ENCODE results near the gene LMTK3. TPM values are rescaled to one million over a fixed set of nuclear protein-coding genes. Genes with fewer than 3 reads are reported as not detected.
"Not testable (repeated sequence)": the region's sequence is repeated elsewhere in the genome, so short reads cannot be mapped to it uniquely, and the experiment has no call there.

Gene LMTK3
- total RNA-seq, 1 donor from 2014 or later, result 2.9 TPM

DNA sequence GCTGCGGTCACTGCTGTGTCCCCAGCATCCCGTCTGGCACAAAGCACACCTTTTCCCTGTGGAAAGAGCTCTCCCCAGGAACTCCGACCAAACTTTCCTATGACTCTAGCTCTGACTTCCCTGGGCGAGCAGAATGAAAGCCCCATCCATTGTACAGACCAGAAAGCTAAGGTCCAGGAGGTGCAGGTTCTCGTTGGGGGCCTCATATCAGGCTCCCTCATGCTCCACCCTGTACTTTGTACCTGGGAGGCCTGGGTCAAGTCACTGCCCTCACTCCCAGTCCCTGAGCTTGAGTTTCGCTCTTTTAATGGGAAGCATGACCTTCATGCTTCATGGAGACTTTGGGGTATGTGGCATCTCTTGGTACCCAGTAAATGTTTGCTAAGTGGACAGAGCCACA is 24.1 kb downstream of the LMTK3 start:
- no peaks in the 10 kb centered on the region for H3K27me3 ChIP-seq (ENCODE audit: control insufficient read depth, insufficient read depth, low read length)
- no peak for DNase-seq (ENCODE audit: low read depth)
- no peak overlapping the region for H3K4me3 ChIP-seq (ENCODE audit: low read depth, low read length)
- TF ChIP-seq, protein P1, sequence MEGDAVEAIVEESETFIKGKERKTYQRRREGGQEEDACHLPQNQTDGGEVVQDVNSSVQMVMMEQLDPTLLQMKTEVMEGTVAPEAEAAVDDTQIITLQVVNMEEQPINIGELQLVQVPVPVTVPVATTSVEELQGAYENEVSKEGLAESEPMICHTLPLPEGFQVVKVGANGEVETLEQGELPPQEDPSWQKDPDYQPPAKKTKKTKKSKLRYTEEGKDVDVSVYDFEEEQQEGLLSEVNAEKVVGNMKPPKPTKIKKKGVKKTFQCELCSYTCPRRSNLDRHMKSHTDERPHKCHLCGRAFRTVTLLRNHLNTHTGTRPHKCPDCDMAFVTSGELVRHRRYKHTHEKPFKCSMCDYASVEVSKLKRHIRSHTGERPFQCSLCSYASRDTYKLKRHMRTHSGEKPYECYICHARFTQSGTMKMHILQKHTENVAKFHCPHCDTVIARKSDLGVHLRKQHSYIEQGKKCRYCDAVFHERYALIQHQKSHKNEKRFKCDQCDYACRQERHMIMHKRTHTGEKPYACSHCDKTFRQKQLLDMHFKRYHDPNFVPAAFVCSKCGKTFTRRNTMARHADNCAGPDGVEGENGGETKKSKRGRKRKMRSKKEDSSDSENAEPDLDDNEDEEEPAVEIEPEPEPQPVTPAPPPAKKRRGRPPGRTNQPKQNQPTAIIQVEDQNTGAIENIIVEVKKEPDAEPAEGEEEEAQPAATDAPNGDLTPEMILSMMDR (IDR thresholded peaks at IDR 0.05; ENCODE audit: insufficient read depth, low read length, poor library complexity, severe bottlenecking), result no peak
- H3K36me3 ChIP-seq (ENCODE audit: control insufficient read depth, insufficient read depth, low read length), result no peaks in the 10 kb centered on the region

DNA sequence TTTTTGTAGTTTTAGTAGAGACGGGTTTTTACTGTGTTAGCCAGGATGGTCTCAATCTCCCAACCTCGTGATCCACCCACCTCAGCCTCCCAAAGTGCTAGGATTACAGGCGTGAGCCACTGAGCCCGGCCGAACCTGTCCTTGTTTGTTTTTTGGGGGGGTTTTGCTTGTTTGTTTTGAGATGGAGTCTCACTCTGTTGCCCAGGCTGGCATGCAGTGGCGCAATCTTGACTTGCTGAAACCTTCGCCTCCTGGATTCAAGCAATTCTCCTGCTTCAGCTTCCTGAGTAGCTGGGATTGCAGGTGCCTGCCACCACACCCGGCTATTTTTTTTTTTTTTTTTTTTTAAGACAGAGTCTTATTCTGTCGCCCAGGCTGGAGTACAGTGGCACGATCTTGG is 24.9 kb downstream of the LMTK3 start:
- H3K27me3 ChIP-seq (ENCODE audit: control insufficient read depth, insufficient read depth, low read length); H3K36me3 ChIP-seq (ENCODE audit: control insufficient read depth, insufficient read depth, low read length); H3K4me3 ChIP-seq (ENCODE audit: low read depth, low read length); DNase-seq (ENCODE audit: low read depth): not testable (repeated sequence)

DNA sequence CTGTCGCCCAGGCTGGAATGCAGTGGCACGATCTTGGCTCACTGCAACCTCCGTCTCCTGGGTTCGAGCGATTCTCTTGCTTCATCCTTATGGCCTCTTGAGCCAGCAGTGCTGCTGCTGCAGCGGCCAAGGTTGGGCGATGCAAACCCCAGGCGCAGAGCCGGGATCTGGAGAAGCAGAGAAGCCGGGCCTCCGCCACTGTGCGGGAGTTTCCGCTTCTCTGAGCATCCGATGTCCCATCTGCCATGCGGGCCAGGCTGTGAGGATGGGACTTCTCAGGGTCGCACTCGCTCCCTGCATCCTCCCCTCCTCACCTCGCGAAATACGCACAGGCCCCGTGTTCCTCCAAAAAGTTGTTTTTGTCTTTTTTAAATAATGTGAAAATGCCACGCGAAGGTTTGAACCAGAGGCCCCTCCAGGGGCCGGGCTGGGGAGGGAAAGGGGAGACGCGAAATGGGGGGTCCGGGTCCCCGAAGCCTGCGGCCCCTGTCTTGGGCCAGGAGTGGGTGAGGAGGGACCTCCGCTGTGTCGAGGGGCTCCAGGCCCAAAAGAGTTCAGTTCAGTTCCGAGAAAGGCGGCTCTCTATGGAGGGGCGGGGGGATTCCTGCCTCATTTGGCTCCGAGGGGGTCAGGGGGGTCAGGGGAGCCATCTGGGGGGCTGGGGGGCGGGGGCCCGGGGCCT is 26.6 kb downstream of the LMTK3 start:
- Histone ChIP-seq H3K36me3 (ENCODE audit: control insufficient read depth, insufficient read depth, low read length) (no peaks in the 10 kb centered on the region), H3K4me3 (ENCODE audit: low read depth, low read length) (no peak overlapping the region), H3K27me3 (ENCODE audit: control insufficient read depth, insufficient read depth, low read length) (no peaks in the 10 kb centered on the region)
- TF ChIP-seq, protein P1 (IDR thresholded peaks at IDR 0.05; ENCODE audit: insufficient read depth, low read length, poor library complexity, severe bottlenecking), result no peak
- DNase-seq (ENCODE audit: low read depth), result no peak

DNA sequence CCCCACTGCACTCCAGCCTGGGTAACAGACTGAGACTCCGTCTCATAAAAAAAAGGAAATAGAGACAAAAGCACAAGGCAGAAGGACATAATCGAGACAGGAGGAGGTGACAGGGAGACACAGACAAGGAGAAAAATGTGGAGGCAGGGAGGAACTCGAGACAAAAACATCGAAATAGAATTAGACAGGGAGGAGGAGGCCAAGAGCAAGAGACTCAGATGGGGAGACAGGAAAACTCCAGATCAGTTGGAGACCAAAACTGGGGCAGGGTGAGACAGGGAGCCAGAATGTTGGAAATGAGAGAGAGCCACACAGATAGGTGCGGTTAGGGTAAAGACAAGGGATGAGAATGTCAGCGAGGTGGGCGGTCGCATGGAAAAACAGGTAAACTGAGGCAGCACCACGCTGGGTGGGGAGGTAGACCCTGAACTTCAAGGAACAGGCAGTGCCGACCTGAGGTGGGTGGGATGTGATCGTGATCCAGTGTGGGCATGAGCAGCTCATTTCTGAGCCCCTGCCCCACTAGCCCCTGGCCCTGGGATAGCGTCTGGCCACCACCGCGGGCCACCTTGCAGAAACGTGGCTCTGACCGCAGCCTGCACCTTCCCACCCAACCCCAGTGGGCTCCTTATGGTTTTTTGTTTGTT is 27.3 kb downstream of the LMTK3 start:
- DNase-seq (ENCODE audit: low read depth), result no peak
- TF ChIP-seq, protein P1 (IDR thresholded peaks at IDR 0.05; ENCODE audit: insufficient read depth, low read length, poor library complexity, severe bottlenecking), result no peak
- H3K27me3 ChIP-seq (ENCODE audit: control insufficient read depth, insufficient read depth, low read length), result no peaks in the 10 kb centered on the region
- no peaks in the 10 kb centered on the region for H3K36me3 ChIP-seq (ENCODE audit: control insufficient read depth, insufficient read depth, low read length)
- H3K4me3 ChIP-seq (ENCODE audit: low read depth, low read length), result no peak overlapping the region

DNA sequence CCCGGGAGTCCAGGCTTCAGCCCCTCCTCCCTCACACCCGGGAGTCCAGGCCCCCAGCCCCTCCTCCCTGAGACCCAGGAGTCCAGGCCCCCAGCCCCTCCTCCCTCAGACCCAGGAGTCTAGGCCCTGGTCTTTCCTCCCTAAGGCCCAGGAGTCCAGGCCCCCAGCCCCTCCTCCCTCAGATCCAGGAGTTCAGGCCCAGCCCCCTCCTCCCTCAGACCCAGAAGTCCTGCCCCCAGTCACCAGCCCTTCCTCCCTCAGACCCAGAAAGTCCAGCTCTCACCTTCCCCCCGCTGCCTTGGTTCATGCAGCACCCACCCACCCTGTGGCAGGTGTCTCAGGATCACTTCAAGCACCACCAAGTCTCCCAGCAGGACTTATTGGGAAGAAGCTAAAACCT is 28.3 kb downstream of the LMTK3 start:
- H3K27me3 ChIP-seq (ENCODE audit: control insufficient read depth, insufficient read depth, low read length), result no peaks in the 10 kb centered on the region
- TF ChIP-seq, protein P1 (IDR thresholded peaks at IDR 0.05; ENCODE audit: insufficient read depth, low read length, poor library complexity, severe bottlenecking), result no peak

DNA sequence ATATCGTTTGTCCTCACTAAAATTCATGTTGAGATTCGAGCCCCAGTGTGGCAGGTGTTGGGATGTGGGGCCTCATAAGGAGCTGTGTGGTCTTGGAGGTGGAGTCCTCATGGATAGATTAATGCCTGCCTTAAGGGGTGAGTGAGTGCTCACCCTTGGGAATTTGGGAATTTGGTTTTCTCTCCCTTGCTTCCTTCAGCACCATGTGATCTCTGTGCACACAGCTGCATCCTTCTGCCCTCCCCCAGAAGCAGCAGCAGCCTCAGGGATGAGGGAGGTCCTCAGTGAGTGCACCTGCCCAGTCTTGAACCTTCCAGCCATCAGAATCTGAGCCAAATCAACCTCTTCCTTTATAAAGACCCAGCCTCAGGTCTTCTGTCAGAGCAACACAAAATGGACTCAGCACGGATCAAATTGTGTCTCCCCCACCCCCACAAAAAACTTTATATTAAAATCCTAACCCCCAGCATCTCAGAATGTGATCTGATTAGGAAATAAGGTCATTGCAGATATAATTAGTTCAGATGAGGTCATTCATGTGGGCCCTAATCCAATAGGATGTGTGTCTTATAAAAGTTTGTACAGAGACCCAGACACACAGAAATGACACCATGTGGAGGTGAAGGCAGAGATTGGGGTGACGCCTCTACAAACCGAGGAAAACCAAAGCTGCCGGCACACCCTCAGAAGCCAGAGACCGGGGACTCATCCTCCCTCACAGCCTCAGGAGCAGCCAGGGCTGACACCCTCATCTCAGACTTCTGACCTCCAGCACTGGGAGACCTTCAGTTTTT is 29.6 kb downstream of the LMTK3 start:
- H3K27me3 ChIP-seq (ENCODE audit: control insufficient read depth, insufficient read depth, low read length), result no peaks in the 10 kb centered on the region
- DNase-seq (ENCODE audit: low read depth), result no peak
- no peaks in the 10 kb centered on the region for H3K36me3 ChIP-seq (ENCODE audit: control insufficient read depth, insufficient read depth, low read length)
- TF ChIP-seq, protein P1 (IDR thresholded peaks at IDR 0.05; ENCODE audit: insufficient read depth, low read length, poor library complexity, severe bottlenecking), result no peak
- no peak overlapping the region for H3K4me3 ChIP-seq (ENCODE audit: low read depth, low read length)

More for the DNA sequence above, 28.3 kb downstream of the LMTK3 start:
- DNase-seq (ENCODE audit: low read depth), result no peak
- Histone ChIP-seq H3K4me3 (ENCODE audit: low read depth, low read length) (no peak overlapping the region), H3K36me3 (ENCODE audit: control insufficient read depth, insufficient read depth, low read length) (no peaks in the 10 kb centered on the region)
